GDM1 (cell line): ENCODE data around the gene IDUA.

Experiments used
- DNase-seq: peaks from one replicate; lab custom pipeline; 2025; lab: John Stamatoyannopoulos, UW

The IDUA gene

DNA sequence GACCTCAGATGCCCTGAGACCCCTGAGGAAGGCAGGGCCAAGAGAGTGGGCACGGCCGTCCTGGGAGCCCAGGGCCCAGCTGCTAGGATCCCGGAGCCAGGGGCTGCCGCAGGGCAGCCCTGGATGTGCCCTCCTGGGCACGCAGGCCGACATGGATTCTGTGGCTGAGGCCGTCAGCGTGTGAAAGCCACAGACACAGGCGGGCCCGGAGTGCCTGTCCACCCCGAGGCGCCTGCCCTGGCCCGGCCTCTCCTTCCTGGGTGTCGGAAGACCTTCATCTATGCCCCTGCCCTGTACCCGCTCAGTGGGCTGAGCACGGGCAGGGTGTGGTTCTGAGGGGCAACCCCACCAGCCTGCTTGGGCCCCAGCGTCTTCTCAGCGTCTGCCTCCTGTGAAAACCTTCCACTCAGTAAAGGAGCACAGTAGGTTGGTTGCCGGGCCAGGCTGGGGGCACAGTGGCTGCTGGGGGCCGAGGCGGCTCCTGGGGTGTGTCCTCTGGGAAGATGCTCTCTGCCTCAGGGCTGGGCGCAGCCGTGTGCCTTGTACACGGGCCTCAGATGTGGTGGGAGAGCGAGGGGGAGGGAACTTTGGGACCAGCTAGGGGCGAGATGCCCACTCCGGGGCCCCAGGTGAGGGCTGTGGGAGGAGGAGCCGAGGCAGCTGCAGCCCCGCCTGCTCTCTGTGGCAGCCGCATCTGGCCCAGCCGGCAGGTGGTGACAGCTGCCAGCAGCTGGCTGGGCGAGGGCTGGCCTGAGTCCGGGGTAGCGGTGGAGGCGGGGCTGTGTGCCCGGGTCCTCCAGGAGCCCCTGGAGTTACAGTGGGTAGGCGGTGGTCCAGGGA is 45.3 kb downstream of the IDUA start:
- DNase-seq, result no peak

GRCh38 chr4:1032861-1033260 is 46.0 kb downstream of the IDUA start:
- no peak for DNase-seq

DNA sequence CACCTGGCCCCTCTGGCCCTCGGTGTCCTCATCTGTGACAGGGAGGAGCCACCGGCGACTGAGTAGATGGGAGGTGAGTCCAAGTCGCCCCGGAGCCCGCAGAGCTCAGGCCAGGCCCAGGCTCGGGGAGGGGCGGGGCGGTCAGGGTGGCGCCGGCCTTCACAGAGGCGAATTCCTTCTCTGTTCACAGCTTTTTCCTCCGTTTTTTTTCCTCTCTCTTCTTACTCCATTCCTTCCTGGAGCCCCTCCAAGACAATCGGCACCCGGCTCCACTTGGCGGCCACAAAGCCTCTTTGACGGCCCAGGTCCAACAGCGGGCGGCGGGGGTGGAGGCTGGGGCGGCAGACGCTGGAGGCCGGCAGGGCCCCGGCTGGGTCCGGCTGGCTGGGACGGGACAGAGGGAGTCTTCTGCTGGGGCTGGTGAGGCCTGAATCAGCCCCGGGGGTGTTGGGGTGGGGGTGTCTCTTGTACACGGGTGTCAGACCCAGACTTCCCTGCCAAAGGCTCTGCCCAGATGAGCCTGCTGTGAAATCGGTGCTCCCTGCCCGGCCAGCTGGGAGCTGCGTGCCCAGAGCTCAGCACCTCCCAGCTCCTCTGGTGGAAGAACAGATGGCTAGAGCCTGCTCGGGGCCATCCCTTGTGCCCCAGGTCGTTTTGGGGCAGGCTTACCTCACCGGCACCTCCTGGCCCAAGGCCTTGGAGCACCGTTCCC is 47.2 kb downstream of the IDUA start:
- no peak for DNase-seq

DNA sequence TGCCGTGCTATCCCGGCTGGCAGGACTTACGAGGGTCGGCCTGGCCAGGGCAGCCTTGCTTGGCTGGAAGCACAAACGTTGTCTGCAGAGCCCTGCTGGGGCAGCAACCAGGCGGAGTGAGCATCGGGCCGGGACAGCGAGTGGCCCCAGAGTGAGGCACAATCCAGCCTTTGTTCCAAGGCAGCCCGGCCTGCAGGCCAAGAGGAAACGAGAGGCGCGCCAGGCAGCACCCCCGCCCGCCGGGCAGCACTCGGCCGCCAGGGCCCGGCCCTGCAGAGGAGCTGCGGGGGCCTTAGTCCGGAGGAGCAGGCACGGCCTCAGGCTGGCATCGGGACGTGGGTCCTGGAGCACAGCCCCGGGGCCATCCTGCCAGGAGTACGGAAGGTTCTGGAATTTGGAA is 48.7 kb downstream of the IDUA start:
- DNase-seq, result no peak

- DNase-seq, result no peak
Measured at GRCh38 chr4:1036095-1036494, 49.3 kb downstream of the IDUA start.

DNA sequence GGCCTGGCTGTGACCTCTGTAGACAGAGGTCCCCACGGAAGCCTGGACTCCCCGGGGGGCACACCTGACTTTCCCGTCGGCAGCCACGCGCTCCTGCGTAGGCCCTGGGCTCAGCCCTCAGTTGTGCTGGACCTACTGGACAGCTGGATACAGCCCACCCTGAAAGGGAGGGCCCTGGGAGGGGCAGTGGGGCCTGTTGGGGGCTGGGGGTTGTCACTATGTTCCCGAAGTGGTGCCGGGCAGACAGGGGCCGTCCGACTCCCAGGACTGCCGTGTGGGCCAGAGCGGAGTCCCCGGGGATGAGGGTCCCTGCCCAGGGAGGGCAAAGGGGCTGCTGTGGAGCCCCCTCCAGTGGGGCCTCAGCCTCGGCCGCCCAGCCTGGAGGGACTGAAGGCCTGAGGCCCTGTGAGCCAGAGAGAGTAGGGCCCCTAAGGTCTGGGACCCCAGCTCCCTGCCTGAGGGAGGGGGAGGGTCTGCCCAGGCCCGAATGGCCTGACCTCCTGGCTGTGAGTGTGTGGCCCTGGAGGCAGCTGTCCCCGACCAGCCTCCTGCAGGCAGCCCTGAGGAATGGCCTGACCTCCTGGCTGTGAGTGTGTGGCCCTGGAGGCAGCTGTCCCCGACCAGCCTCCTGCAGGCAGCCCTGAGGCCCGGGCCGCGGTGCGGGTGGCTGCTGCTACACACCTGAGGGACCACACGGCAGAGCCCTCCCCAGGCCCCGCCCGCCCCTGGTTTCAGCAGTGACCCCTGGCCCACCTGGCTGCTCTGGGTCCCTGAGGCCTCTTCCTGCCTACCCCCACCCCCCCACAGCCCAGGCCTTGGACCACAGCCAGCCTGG is 50.3 kb downstream of the IDUA start:
- no peak for DNase-seq

DNA sequence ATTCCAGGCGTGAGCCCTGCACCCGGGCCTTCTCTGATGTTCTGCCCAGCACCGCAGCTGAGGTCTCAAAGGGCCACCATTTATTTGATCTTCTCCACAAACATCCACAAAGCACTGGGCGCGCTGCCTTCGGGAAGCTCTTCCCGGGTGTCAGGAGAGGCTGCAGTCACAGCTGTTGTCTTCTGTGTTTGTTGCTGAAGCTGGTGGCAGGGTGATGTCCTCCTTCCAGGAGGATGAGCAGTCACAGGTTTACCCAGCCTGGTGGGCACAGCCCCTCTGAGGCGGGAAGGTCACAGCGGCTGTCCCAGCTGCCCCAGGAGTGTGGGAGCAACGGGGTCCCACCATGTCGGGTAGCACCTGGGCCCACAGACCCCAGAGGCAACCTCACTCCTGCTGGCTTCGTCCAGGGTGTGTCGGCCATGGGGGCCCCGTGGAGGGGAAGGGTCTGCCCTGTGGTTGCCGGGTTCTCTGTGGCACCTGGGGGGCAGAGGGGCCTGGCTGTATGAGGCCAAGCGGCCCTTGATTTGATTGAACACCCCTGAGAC is 52.2 kb downstream of the IDUA start:
- DNase-seq, result no peak

DNA sequence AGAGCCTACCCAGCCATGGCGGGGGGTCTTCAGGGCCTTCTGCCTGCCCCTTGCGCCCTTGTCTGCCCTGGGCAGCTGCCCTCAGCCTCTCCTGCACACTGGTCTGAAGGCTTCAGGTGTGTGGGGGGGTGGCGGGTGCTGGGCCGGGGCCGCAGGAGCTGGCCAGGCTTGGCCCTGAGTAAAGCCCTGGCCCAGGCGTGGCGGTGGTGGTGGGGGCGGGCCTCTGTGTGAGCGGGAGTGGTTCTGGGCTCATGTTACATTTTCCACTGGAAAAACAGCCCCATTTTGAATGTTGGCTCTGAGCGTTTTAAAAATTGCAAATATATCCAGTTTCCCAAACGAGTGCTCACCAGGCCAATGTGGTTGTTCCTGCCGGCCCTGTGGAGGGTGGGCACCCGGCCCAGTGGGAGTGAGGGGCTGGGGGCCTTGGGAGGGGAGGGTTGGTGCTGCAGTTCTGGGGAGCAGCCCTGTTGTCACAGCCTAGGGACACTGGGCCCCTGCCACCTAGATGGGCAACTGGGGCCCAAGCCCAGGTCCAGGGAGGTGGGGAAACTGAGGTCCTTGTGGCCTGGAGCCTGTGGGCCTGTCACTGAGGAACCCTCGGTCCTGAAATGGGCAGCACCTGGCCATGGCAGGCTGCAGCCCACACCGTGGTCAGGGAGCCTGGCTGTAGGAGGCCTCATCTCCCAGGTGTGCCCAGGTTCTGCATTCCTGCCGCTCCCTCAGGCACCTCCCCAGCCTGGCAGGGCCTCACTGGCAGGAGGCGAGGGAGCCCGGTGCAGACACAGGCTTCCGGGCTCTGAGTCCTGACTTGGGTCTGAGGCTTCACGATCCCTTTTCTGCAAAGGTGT is 52.9 kb downstream of the IDUA start:
- DNase-seq, result no peak

DNA sequence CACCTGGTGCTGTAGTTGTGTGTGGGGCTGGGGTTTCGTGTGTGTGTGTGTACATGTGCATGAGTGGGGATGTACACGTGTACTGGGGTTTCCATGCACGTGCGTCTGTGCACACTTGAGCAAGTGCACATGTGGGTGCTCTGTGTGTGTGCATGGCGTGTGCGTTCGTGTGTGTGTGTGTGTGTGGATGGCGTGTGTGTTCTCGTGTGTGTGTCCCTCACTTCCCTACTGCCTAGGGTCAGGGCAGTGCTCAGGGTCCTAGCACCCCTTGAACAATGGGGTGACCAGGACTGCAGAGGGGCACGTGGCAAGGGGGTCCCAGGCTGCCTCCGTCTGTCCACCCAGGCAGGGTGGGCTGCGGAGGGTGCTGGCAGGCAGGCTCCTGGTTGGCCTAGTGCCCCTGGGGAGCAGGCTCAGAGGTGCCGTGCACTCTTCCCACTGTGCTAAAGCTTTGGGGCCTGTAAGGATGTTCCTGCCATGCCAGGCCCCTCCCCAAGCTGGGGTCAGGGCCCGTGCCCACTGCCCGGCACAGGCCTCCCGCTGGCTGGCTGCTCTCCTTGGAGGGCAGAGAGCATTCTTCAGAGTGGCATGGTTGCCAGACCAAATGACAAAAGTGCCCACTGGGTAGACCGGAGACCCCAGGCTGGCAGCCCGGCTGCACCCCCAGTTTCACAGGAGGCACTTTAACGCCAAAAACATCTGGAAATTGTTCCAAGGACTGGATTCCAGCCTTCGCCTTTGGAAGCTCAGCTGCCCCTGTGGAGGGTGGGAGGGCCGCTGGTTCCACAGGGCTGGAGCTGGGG is 53.7 kb downstream of the IDUA start:
- DNase-seq, result no peak

DNA sequence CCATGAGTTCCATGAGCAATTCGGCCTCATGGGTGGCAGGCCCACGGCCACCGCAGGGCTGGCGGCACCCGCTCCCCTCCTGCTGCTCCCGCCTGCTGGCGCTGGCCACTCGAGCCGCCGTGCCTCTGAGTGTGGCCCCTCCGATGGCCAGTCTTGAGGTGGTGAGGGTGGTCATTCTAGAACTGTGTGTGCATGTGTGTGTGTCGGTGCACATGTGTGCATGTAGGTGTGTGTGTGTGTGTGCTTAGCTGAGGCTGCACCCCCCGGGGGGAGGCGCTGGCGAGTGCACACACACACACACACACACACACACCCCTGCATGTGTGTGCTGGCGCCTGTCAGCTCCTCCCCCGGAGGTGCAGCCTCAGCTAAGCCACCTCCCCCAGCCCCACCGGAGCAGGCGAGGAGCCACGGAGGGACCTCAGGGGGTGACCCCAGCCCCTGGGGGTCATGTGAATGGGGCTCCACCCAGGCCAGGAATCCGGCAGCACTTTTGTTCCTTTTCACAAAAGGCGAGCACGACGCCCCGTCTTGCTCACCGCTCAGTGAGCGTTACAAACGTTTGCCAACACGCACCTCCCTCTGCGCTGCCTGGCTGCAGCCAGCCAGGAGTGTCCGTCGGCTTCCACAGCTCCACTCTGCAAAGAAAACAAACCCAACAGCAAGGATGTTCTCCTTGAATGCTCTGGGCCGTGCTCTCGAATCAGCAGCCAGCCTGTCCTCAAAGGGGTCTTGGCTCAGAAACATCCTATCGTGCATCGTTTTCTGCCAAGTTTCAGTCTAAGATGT is 54.5 kb downstream of the IDUA start:
- DNase-seq, result no peak

DNA sequence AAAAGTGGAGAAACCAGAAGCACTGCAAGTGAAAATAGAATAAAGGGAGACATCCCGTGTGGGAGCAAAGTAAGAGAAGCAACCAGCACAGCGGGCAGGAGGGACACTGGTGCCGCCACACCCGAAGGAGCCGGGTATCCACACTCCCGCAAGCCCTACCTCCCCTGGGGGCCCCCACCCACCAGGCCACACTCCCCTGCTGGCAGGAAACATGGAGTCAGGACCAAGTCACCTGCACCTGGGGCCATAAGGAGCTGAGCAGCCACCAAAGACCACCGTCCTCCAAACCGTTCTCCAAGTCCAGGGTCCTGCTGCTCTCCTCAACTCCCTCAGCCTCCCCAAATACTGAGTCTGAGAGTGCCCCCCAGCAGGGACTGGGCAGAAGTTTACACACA is 55.1 kb downstream of the IDUA start:
- DNase-seq, result no peak

DNA sequence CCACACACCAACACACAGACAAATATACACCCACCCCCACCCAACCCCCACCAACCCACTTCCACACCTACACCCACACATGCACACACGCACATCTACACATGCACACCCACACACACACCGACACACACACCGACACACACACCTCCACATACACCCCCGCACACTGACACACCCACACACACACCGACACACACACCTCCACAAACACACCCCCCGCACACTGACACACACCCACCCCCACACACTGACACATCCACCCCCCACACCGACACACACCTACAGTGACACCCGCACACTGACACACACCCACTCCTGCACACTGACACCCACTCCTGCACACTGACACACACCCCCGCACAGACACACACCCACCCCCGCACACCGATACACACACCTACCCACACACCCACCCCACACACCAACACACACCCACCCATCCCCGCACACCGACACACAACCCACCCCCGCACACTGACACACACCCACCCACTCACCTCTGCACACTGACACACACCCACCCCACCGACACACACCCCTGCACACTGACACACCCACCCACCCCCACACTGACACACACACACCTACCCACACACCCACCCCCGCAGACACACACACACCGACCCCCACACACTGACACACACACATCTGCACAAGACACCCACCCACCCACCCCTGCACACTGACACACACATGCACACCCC is 55.7 kb downstream of the IDUA start:
- no peak for DNase-seq

GRCh38 chr4:1043162-1043561 is 56.3 kb downstream of the IDUA start:
- no peak for DNase-seq

- no peak for DNase-seq
Measured at GRCh38 chr4:1043651-1044468, 57.0 kb downstream of the IDUA start.

- DNase-seq, result no peak
Measured at GRCh38 chr4:1044469-1045192, 57.8 kb downstream of the IDUA start.

GRCh38 chr4:1045193-1045594 is 58.4 kb downstream of the IDUA start:
- no peak for DNase-seq

- DNase-seq, result no peak
Measured at GRCh38 chr4:1045595-1046201, 58.9 kb downstream of the IDUA start.
